CD4-positive, alpha-beta memory T cell (primary cell): ENCODE data around the gene EME2. TPM values are rescaled to one million over a fixed set of nuclear protein-coding genes. Genes with fewer than 3 reads are reported as not detected.

ENCODE experiments used
- CTCF ChIA-PET: fragments of 350-600 bp; sonication (Branson Sonifier 250); formaldehyde crosslinking; loops from one replicate; lab custom pipeline; 2021; ENCODE audit warnings: inconsistent platforms; ENCODE audit not compliant: partially characterized antibody; lab: Charles Lee
- POLR2A ChIA-PET: fragments of 350-600 bp; sonication (Branson Sonifier 250); formaldehyde crosslinking; loops from one replicate; lab custom pipeline; 2021; ENCODE audit not compliant: partially characterized antibody; lab: Charles Lee
- DNase-seq, 5 donors: peaks; one replicate each; pipeline versions ENCODE4 v3.0.0 to v3.0.0-alpha.2; 2020 to 2022; ENCODE audit warnings: mixed read lengths in 1 of 5
- H3K27ac ChIP-seq: one replicate; pipeline ENCODE4 v1.7.0; 2013; ENCODE audit warnings: low read depth, low read length
- H3K27me3 ChIP-seq: 2 replicates; pipeline ENCODE4 v1.7.0; 2013; ENCODE audit warnings: mild to moderate bottlenecking, low read length, moderate library complexity; ENCODE audit not compliant: insufficient read depth
- H3K36me3 ChIP-seq: 2 replicates; pipeline ENCODE4 v1.7.0; 2013; ENCODE audit warnings: mild to moderate bottlenecking, low read length, moderate library complexity; ENCODE audit not compliant: insufficient read depth
- H3K4me1 ChIP-seq: 2 replicates; pipeline ENCODE4 v1.7.0; 2013; ENCODE audit warnings: mild to moderate bottlenecking, low read length, moderate library complexity; ENCODE audit not compliant: insufficient read depth
- H3K4me3 ChIP-seq, 2 donors: one replicate each; pipeline ENCODE4 v1.7.0; 2013; ENCODE audit warnings: low read length in 2 of 2, mild to moderate bottlenecking in 1 of 2
- H3K9me3 ChIP-seq, 2 donors: one replicate each; pipeline ENCODE4 v1.7.0; 2013; ENCODE audit warnings: low read length in 2 of 2, control low read depth in 1 of 2; ENCODE audit not compliant: control insufficient read depth in 1 of 2
- H3K27ac Mint-ChIP-seq, 7 donors: one replicate each; pipeline ENCODE4 v1.8.0; 2020 to 2021; ENCODE audit warnings: mixed read lengths in 7 of 7, mild to moderate bottlenecking in 6 of 7, inconsistent platforms in 3 of 7, moderate library complexity in 3 of 7
- H3K27me3 Mint-ChIP-seq, 2 donors: one replicate each; pipeline ENCODE4 v1.8.0; 2020 to 2021; ENCODE audit warnings: mixed read lengths in 2 of 2
- H3K36me3 Mint-ChIP-seq, 2 donors: one replicate each; pipeline ENCODE4 v1.8.0; 2020 to 2021; ENCODE audit warnings: mixed read lengths in 2 of 2, inconsistent platforms in 1 of 2, mild to moderate bottlenecking in 1 of 2
- H3K4me1 Mint-ChIP-seq, 4 donors: one replicate each; pipeline ENCODE4 v1.8.0; 2020 to 2021; ENCODE audit warnings: mixed read lengths in 4 of 4, mild to moderate bottlenecking in 1 of 4
- H3K4me3 Mint-ChIP-seq, 8 donors: one replicate each; pipeline ENCODE4 v1.8.0; 2020 to 2021; ENCODE audit warnings: mixed read lengths in 8 of 8, mild to moderate bottlenecking in 7 of 8, moderate library complexity in 6 of 8, inconsistent platforms in 3 of 8
- H3K9me3 Mint-ChIP-seq, 8 donors: one replicate each; pipeline ENCODE4 v1.8.0; 2020 to 2021; ENCODE audit warnings: mixed read lengths in 8 of 8, mild to moderate bottlenecking in 5 of 8, inconsistent platforms in 3 of 8, moderate library complexity in 1 of 8
- intact Hi-C: fragments of 100-400 bp; cut with micrococcal nuclease; formaldehyde crosslinking; loops from one replicate; pipeline ENCODE4 v1.15.1; 2023
- polyA plus RNA-seq, 2 donors: library from polyadenylated mRNA; unstranded; fragments of 300-500 nt; fragmentation: Illumina TruSeq; gene quantifications; one replicate each; pipeline ENCODE4 v1.2.3, GENCODE V29; 2021
- total RNA-seq, 2 experiments: library from RNA; stranded (reverse); gene quantifications; one replicate each; pipeline ENCODE4 v1.2.3, GENCODE V29; 2021

Gene EME2
- total and polyA plus RNA-seq, 4 experiments from 2014 or later, result 0.30 to 33.1 (median 17.2) TPM

- H3K9me3 ChIP-seq, result no peaks in the 10 kb centered on the region
- H3K27ac ChIP-seq, result no peak overlapping the region
- peaks cover 0 to 3% (median 0%) of the 10 kb centered on the region in 8 donors for H3K9me3 Mint-ChIP-seq
- H3K36me3 Mint-ChIP-seq, result peaks cover 35 to 48% of the 10 kb centered on the region in 2 donors
- H3K4me1 ChIP-seq, result no peaks in the 10 kb centered on the region
- CTCF ChIA-PET, result interaction anchor here (0.9 kb wide), 1 partner anchor 105 kb away, joined by 3 read pairs; no protein-coding TSS in a partner anchor
- no peaks in the 10 kb centered on the region for H3K27me3 ChIP-seq
- H3K4me1 Mint-ChIP-seq, result peaks cover 5 to 8% (median 7%) of the 10 kb centered on the region in 4 donors
- peaks cover 41% of the 10 kb centered on the region for H3K36me3 ChIP-seq
- H3K27me3 Mint-ChIP-seq, result no peaks in the 10 kb centered on the region
- no peak overlapping the region for H3K4me3 ChIP-seq
- no peak overlapping the region for H3K4me3 Mint-ChIP-seq
- POLR2A ChIA-PET, result interaction anchor here (1.0 to 1.1 kb wide), 2 partner anchors 358 to 404 kb away, joined by 3 read pairs; partner anchors contain the start of gene PGP
- intact Hi-C loops, result no loop called here
- no peak for DNase-seq
- H3K27ac Mint-ChIP-seq, result no peak overlapping the region
Measured at GRCh38 chr16:1810536-1810935, 37.9 kb downstream of the EME2 start.

- Histone ChIP-seq H3K27ac (no peak overlapping the region), H3K9me3 (no peaks in the 10 kb centered on the region), H3K4me3 (no peak overlapping the region), H3K36me3 (peaks cover 41% of the 10 kb centered on the region), H3K27me3 (no peaks in the 10 kb centered on the region), H3K4me1 (no peaks in the 10 kb centered on the region)
- Mint-ChIP-seq H3K27ac (peak overlapping the region in 1 of 7 donors; percentile 71), H3K27me3 (no peaks in the 10 kb centered on the region), H3K9me3 (no peaks in the 10 kb centered on the region), H3K4me3 (no peak overlapping the region), H3K4me1 (peaks cover 5 to 8% (median 7%) of the 10 kb centered on the region in 4 donors), H3K36me3 (peaks cover 19 to 42% of the 10 kb centered on the region in 2 donors)
- intact Hi-C loops, result no loop called here
- peak; percentile 30 to 57 (median 39) for DNase-seq
- POLR2A ChIA-PET, result interaction anchor here (2.1 kb wide), 1 partner anchor 12 kb away, joined by 5 read pairs; no protein-coding TSS in a partner anchor
- CTCF ChIA-PET, result interaction anchor here (1.6 kb wide), 1 partner anchor 30 kb away, joined by 5 read pairs; the partner anchor contains the start of genes NUBP2 and SPSB3
Measured at GRCh38 chr16:1812732-1813163, 40.1 kb downstream of the EME2 start.

GRCh38 chr16:1815461-1815860, 42.9 kb downstream of the EME2 start:
- ChIA-PET POLR2A (interaction anchor here (1.1 kb wide), 1 partner anchor 10 kb away, joined by 3 read pairs; no protein-coding TSS in a partner anchor), CTCF (no interaction called here)
- H3K27ac ChIP-seq, result no peak overlapping the region
- Mint-ChIP-seq H3K4me1 (peaks cover 5 to 8% (median 7%) of the 10 kb centered on the region in 4 donors), H3K36me3 (peaks cover 14 to 34% of the 10 kb centered on the region in 2 donors), H3K4me3 (no peak overlapping the region), H3K27ac (no peak overlapping the region), H3K27me3 (no peaks in the 10 kb centered on the region), H3K9me3 (no peaks in the 10 kb centered on the region)
- H3K9me3 ChIP-seq, result no peaks in the 10 kb centered on the region
- DNase-seq, result no peak
- H3K4me1 ChIP-seq, result no peaks in the 10 kb centered on the region
- no peaks in the 10 kb centered on the region for H3K27me3 ChIP-seq
- no peak overlapping the region for H3K4me3 ChIP-seq
- H3K36me3 ChIP-seq, result peaks cover 33% of the 10 kb centered on the region
- intact Hi-C loops, result no loop called here

- peaks cover 5 to 8% (median 7%) of the 10 kb centered on the region in 4 donors for H3K4me1 Mint-ChIP-seq
- DNase-seq, result no peak
- no peaks in the 10 kb centered on the region for H3K9me3 Mint-ChIP-seq
- no peaks in the 10 kb centered on the region for H3K27me3 ChIP-seq
- H3K27me3 Mint-ChIP-seq, result no peaks in the 10 kb centered on the region
- peaks cover 14 to 31% of the 10 kb centered on the region in 2 donors for H3K36me3 Mint-ChIP-seq
- intact Hi-C loops, result no loop called here
- no peaks in the 10 kb centered on the region for H3K4me1 ChIP-seq
- peaks cover 38% of the 10 kb centered on the region for H3K36me3 ChIP-seq
- no peak overlapping the region for H3K27ac Mint-ChIP-seq
- H3K9me3 ChIP-seq, result no peaks in the 10 kb centered on the region
- no peak overlapping the region for H3K4me3 ChIP-seq
- POLR2A ChIA-PET, result interaction anchor here (1.1 kb wide), 1 partner anchor 9 kb away, joined by 3 read pairs; no protein-coding TSS in a partner anchor
- H3K4me3 Mint-ChIP-seq, result no peak overlapping the region
- H3K27ac ChIP-seq, result no peak overlapping the region
- CTCF ChIA-PET, result no interaction called here
Measured at GRCh38 chr16:1816396-1817275, 44.0 kb downstream of the EME2 start.

GRCh38 chr16:1817276-1817589, 44.6 kb downstream of the EME2 start:
- CTCF ChIA-PET, result no interaction called here
- intact Hi-C loops, result no loop called here
- Histone ChIP-seq H3K36me3 (peaks cover 43% of the 10 kb centered on the region), H3K27me3 (no peaks in the 10 kb centered on the region), H3K9me3 (no peaks in the 10 kb centered on the region), H3K4me1 (no peaks in the 10 kb centered on the region), H3K27ac (no peak overlapping the region), H3K4me3 (no peak overlapping the region)
- Mint-ChIP-seq H3K27ac (no peak overlapping the region), H3K36me3 (peaks cover 14 to 31% of the 10 kb centered on the region in 2 donors), H3K4me3 (peak overlapping the region in 1 of 8 donors; percentile 9), H3K27me3 (no peaks in the 10 kb centered on the region), H3K4me1 (peaks cover 5 to 8% (median 7%) of the 10 kb centered on the region in 4 donors), H3K9me3 (no peaks in the 10 kb centered on the region)
- DNase-seq, result no peak
- POLR2A ChIA-PET, result no interaction called here

GRCh38 chr16:1817716-1818115, 45.1 kb downstream of the EME2 start:
- peaks cover 5 to 8% (median 7%) of the 10 kb centered on the region in 4 donors for H3K4me1 Mint-ChIP-seq
- H3K27me3 Mint-ChIP-seq, result no peaks in the 10 kb centered on the region
- DNase-seq, result no peak
- no peak overlapping the region for H3K4me3 ChIP-seq
- H3K9me3 Mint-ChIP-seq, result no peaks in the 10 kb centered on the region
- peaks cover 47% of the 10 kb centered on the region for H3K36me3 ChIP-seq
- H3K36me3 Mint-ChIP-seq, result peaks cover 14 to 34% of the 10 kb centered on the region in 2 donors
- H3K27ac ChIP-seq, result no peak overlapping the region
- H3K4me3 Mint-ChIP-seq, result no peak overlapping the region
- no peaks in the 10 kb centered on the region for H3K9me3 ChIP-seq
- intact Hi-C loops, result no loop called here
- POLR2A ChIA-PET, result no interaction called here
- CTCF ChIA-PET, result no interaction called here
- no peaks in the 10 kb centered on the region for H3K4me1 ChIP-seq
- no peak overlapping the region for H3K27ac Mint-ChIP-seq
- no peaks in the 10 kb centered on the region for H3K27me3 ChIP-seq

- Mint-ChIP-seq H3K27me3 (no peaks in the 10 kb centered on the region), H3K9me3 (no peaks in the 10 kb centered on the region), H3K36me3 (peaks cover 10 to 30% of the 10 kb centered on the region in 2 donors), H3K4me1 (peaks cover 2 to 5% (median 3%) of the 10 kb centered on the region in 4 donors), H3K4me3 (no peak overlapping the region), H3K27ac (no peak overlapping the region)
- intact Hi-C loops, result no loop called here
- Histone ChIP-seq H3K36me3 (peaks cover 49% of the 10 kb centered on the region), H3K27me3 (no peaks in the 10 kb centered on the region), H3K4me3 (no peak overlapping the region), H3K4me1 (no peaks in the 10 kb centered on the region), H3K27ac (no peak overlapping the region), H3K9me3 (no peaks in the 10 kb centered on the region)
- POLR2A ChIA-PET, result no interaction called here
- no peak for DNase-seq
- CTCF ChIA-PET, result no interaction called here
Measured at GRCh38 chr16:1818204-1818872, 45.7 kb downstream of the EME2 start.
